Measurements from ENCODE around the gene MGAT4C. TPM values are rescaled to one million over a fixed set of nuclear protein-coding genes. Genes with fewer than 3 reads are reported as not detected.
"Not testable (repeated sequence)": the region's sequence is repeated elsewhere in the genome, so short reads cannot be mapped to it uniquely, and the experiment has no call there.

Gene MGAT4C
- total RNA-seq (1.1 TPM), polyA plus RNA-seq (ENCODE audit: insufficient read depth in 1 of 8, insufficient read length in 8 of 8, low replicate concordance in 1 of 8) (1 to 10 TPM in 3 of 8 donors, under 1 TPM in 5; 0.34 to 3.1 (median 0.83) TPM)
- long read RNA-seq, donor 1: 0 reads
- long read RNA-seq, donor 2: 0 reads
- long read RNA-seq, donor 3: 0 reads
- long read RNA-seq, donor 4: 0 reads
- long read RNA-seq, donor 5, full-length matches to known transcripts: 3 of 3 reads
- long read RNA-seq, donor 5, partial matches to known transcripts: 0 of 3 reads
- long read RNA-seq, donor 5, other reads (novel, unspliced or antisense): 0 of 3 reads
- long read RNA-seq, donor 6: 0 reads
- long read RNA-seq, donor 7: 0 reads
- long read RNA-seq, donor 8, full-length matches to known transcripts: 4 of 4 reads
- long read RNA-seq, donor 8, partial matches to known transcripts: 0 of 4 reads
- long read RNA-seq, donor 8, other reads (novel, unspliced or antisense): 0 of 4 reads
- long read RNA-seq, donor 9: 0 reads
- long read RNA-seq, donor 10: 0 reads
- long read RNA-seq, donor 11: 0 reads

- Histone ChIP-seq H3K27me3 (ENCODE audit: control insufficient read depth, insufficient read depth, low read length) (no peaks in the 10 kb centered on the region), H3K4me3 (ENCODE audit: low read length) (no peak within 1 kb of the TSS), H3K4me1 (ENCODE audit: control insufficient read depth, insufficient read depth, low read length) (no peaks in the 10 kb centered on the region), H3K9me3 (replicated peaks; ENCODE audit: control insufficient read depth, low read depth, low read length) (no peaks in the 10 kb centered on the region), H3K27ac (ENCODE audit: low read length) (no peak within 1 kb of the TSS), H3K36me3 (ENCODE audit: control insufficient read depth, insufficient read depth, low read length) (no peaks in the 10 kb centered on the region)
- WGBS (ENCODE audit: insufficient coverage): 45% methylated on average over 2 of the region's 3 CpGs
- DNase-seq: peak; percentile 3
Observed at GRCh38 chr12:86256163-86256562, at the start of gene MGAT4C. Gene MGAT4C, minus strand, starts transcription at chr12:86256391.

- not testable (repeated sequence) for H3K36me3 ChIP-seq (ENCODE audit: control insufficient read depth, insufficient read depth, low read length); H3K27me3 ChIP-seq (ENCODE audit: control insufficient read depth, insufficient read depth, low read length); H3K27ac ChIP-seq (ENCODE audit: low read length); H3K4me1 ChIP-seq (ENCODE audit: control insufficient read depth, insufficient read depth, low read length); H3K4me3 ChIP-seq (ENCODE audit: low read length); DNase-seq; H3K9me3 ChIP-seq (replicated peaks; ENCODE audit: control insufficient read depth, low read depth, low read length)
- WGBS (ENCODE audit: insufficient coverage): 97% methylated on average over 16 of the region's 31 CpGs
Observed at GRCh38 chr12:86296396-86296795, 40.2 kb upstream of the MGAT4C start.

GRCh38 chr12:86293682-86294240 is 37.6 kb upstream of the MGAT4C start:
- WGBS (ENCODE audit: insufficient coverage): 100% methylated on average over 1 of the region's 3 CpGs
- Histone ChIP-seq H3K4me1 (ENCODE audit: control insufficient read depth, insufficient read depth, low read length) (no peaks in the 10 kb centered on the region), H3K4me3 (ENCODE audit: low read length) (no peak overlapping the region), H3K27ac (ENCODE audit: low read length) (no peak overlapping the region), H3K36me3 (ENCODE audit: control insufficient read depth, insufficient read depth, low read length) (no peaks in the 10 kb centered on the region), H3K27me3 (ENCODE audit: control insufficient read depth, insufficient read depth, low read length) (no peaks in the 10 kb centered on the region), H3K9me3 (replicated peaks; ENCODE audit: control insufficient read depth, low read depth, low read length) (no peaks in the 10 kb centered on the region)
- DNase-seq: no peak

- Histone ChIP-seq H3K4me3 (ENCODE audit: low read length) (no peak overlapping the region), H3K27ac (ENCODE audit: low read length) (no peak overlapping the region), H3K36me3 (ENCODE audit: control insufficient read depth, insufficient read depth, low read length) (no peaks in the 10 kb centered on the region), H3K4me1 (ENCODE audit: control insufficient read depth, insufficient read depth, low read length) (no peaks in the 10 kb centered on the region), H3K9me3 (replicated peaks; ENCODE audit: control insufficient read depth, low read depth, low read length) (no peaks in the 10 kb centered on the region), H3K27me3 (ENCODE audit: control insufficient read depth, insufficient read depth, low read length) (no peaks in the 10 kb centered on the region)
- no peak for DNase-seq
- no CpG with 5 or more reads among the region's 3 CpGs for WGBS (ENCODE audit: insufficient coverage)
Observed at GRCh38 chr12:86292480-86292879, 36.3 kb upstream of the MGAT4C start.

GRCh38 chr12:86290615-86291014 is 34.4 kb upstream of the MGAT4C start:
- H3K4me3 ChIP-seq (ENCODE audit: low read length): no peak overlapping the region
- H3K9me3 ChIP-seq (replicated peaks; ENCODE audit: control insufficient read depth, low read depth, low read length): no peaks in the 10 kb centered on the region
- no peak for DNase-seq
- no peak overlapping the region for H3K27ac ChIP-seq (ENCODE audit: low read length)
- WGBS (ENCODE audit: insufficient coverage): 100% methylated on average over 1 of the region's 3 CpGs
- H3K4me1 ChIP-seq (ENCODE audit: control insufficient read depth, insufficient read depth, low read length): no peaks in the 10 kb centered on the region
- no peaks in the 10 kb centered on the region for H3K27me3 ChIP-seq (ENCODE audit: control insufficient read depth, insufficient read depth, low read length)
- H3K36me3 ChIP-seq (ENCODE audit: control insufficient read depth, insufficient read depth, low read length): no peaks in the 10 kb centered on the region

- no peaks in the 10 kb centered on the region for H3K4me1 ChIP-seq (ENCODE audit: control insufficient read depth, insufficient read depth, low read length)
- H3K27me3 ChIP-seq (ENCODE audit: control insufficient read depth, insufficient read depth, low read length): no peaks in the 10 kb centered on the region
- H3K9me3 ChIP-seq (replicated peaks; ENCODE audit: control insufficient read depth, low read depth, low read length): no peaks in the 10 kb centered on the region
- no peak for DNase-seq
- no peaks in the 10 kb centered on the region for H3K36me3 ChIP-seq (ENCODE audit: control insufficient read depth, insufficient read depth, low read length)
- no peak overlapping the region for H3K27ac ChIP-seq (ENCODE audit: low read length)
- no peak overlapping the region for H3K4me3 ChIP-seq (ENCODE audit: low read length)
- WGBS (ENCODE audit: insufficient coverage): no CpG with 5 or more reads among the region's 2 CpGs
Observed at GRCh38 chr12:86286119-86286518, 29.9 kb upstream of the MGAT4C start.

GRCh38 chr12:86283620-86284019 is 27.4 kb upstream of the MGAT4C start:
- no peaks in the 10 kb centered on the region for H3K27me3 ChIP-seq (ENCODE audit: control insufficient read depth, insufficient read depth, low read length)
- no CpG with 5 or more reads among the region's 2 CpGs for WGBS (ENCODE audit: insufficient coverage)
- no peaks in the 10 kb centered on the region for H3K4me1 ChIP-seq (ENCODE audit: control insufficient read depth, insufficient read depth, low read length)
- no peak overlapping the region for H3K27ac ChIP-seq (ENCODE audit: low read length)
- H3K4me3 ChIP-seq (ENCODE audit: low read length): no peak overlapping the region
- H3K9me3 ChIP-seq (replicated peaks; ENCODE audit: control insufficient read depth, low read depth, low read length): no peaks in the 10 kb centered on the region
- H3K36me3 ChIP-seq (ENCODE audit: control insufficient read depth, insufficient read depth, low read length): no peaks in the 10 kb centered on the region
- no peak for DNase-seq

- DNase-seq: no peak
- Histone ChIP-seq H3K27ac (ENCODE audit: low read length) (no peak overlapping the region), H3K4me3 (ENCODE audit: low read length) (no peak overlapping the region), H3K9me3 (replicated peaks; ENCODE audit: control insufficient read depth, low read depth, low read length) (no peaks in the 10 kb centered on the region), H3K27me3 (ENCODE audit: control insufficient read depth, insufficient read depth, low read length) (no peaks in the 10 kb centered on the region), H3K36me3 (ENCODE audit: control insufficient read depth, insufficient read depth, low read length) (no peaks in the 10 kb centered on the region), H3K4me1 (ENCODE audit: control insufficient read depth, insufficient read depth, low read length) (no peaks in the 10 kb centered on the region)
- WGBS (ENCODE audit: insufficient coverage): 80% methylated on average over 3 of the region's 5 CpGs
Observed at GRCh38 chr12:86275356-86275755, 19.2 kb upstream of the MGAT4C start.

- H3K9me3 ChIP-seq (replicated peaks; ENCODE audit: control insufficient read depth, low read depth, low read length): no peaks in the 10 kb centered on the region
- no peaks in the 10 kb centered on the region for H3K27me3 ChIP-seq (ENCODE audit: control insufficient read depth, insufficient read depth, low read length)
- H3K27ac ChIP-seq (ENCODE audit: low read length): no peak overlapping the region
- no peak for DNase-seq
- no peaks in the 10 kb centered on the region for H3K36me3 ChIP-seq (ENCODE audit: control insufficient read depth, insufficient read depth, low read length)
- H3K4me3 ChIP-seq (ENCODE audit: low read length): no peak overlapping the region
- no CpG with 5 or more reads among the region's 5 CpGs for WGBS (ENCODE audit: insufficient coverage)
- H3K4me1 ChIP-seq (ENCODE audit: control insufficient read depth, insufficient read depth, low read length): peaks cover 2% of the 10 kb centered on the region
Observed at GRCh38 chr12:86265329-86265695, 9.1 kb upstream of the MGAT4C start.

GRCh38 chr12:86264451-86265328 is 8.5 kb upstream of the MGAT4C start:
- Histone ChIP-seq H3K27me3 (ENCODE audit: control insufficient read depth, insufficient read depth, low read length) (no peaks in the 10 kb centered on the region), H3K36me3 (ENCODE audit: control insufficient read depth, insufficient read depth, low read length) (no peaks in the 10 kb centered on the region), H3K27ac (ENCODE audit: low read length) (no peak overlapping the region), H3K4me1 (ENCODE audit: control insufficient read depth, insufficient read depth, low read length) (peaks cover 2% of the 10 kb centered on the region), H3K9me3 (replicated peaks; ENCODE audit: control insufficient read depth, low read depth, low read length) (no peaks in the 10 kb centered on the region), H3K4me3 (ENCODE audit: low read length) (no peak overlapping the region)
- DNase-seq: peak; percentile 2
- 18% methylated on average over 38 of the region's 38 CpGs for WGBS (ENCODE audit: insufficient coverage)

Data from muscle of leg (tissue), 16 donors.